HepG2 (cell line): ENCODE results near the gene SNX6. TPM values are rescaled to one million over a fixed set of nuclear protein-coding genes. Genes with fewer than 3 reads are reported as not detected.

Experiments used
- AKNA ChIP-seq: sonication (generic); formaldehyde crosslinking; IDR thresholded peaks from 2 replicates; pipeline ENCODE4 v1.4.0; 2020; ENCODE audit warnings: missing genetic modification reagents, borderline replicate concordance
- BCL3 ChIP-seq: sonication (generic); formaldehyde crosslinking; IDR thresholded peaks from 2 replicates; pipeline ENCODE4 v1.5.1; 2020; ENCODE audit warnings: mild to moderate bottlenecking, missing genetic modification reagents, moderate library complexity
- FOXK2 ChIP-seq: fragments of 450-650 bp; IDR thresholded peaks from 2 replicates; pipeline ENCODE4 v1.6.1; 2016
- ISX ChIP-seq: sonication (generic); formaldehyde crosslinking; conservative IDR thresholded peaks from 2 replicates; pipeline ENCODE4 v1.5.0; 2020; ENCODE audit warnings: missing genetic modification reagents
- KLF11 ChIP-seq: IDR thresholded peaks from 2 replicates; pipeline ENCODE4 v1.6.1; 2016; ENCODE audit warnings: missing compliant biosample characterization
- MED8 ChIP-seq: sonication (generic); formaldehyde crosslinking; IDR thresholded peaks from 2 replicates; pipeline ENCODE4 v1.8.1; 2023; ENCODE audit warnings: mild to moderate bottlenecking, missing genetic modification reagents; ENCODE audit not compliant: insufficient replicate concordance
- PLRG1 ChIP-seq: fragments of 450-650 bp; conservative IDR thresholded peaks from 2 replicates; pipeline ENCODE4 v1.6.1; 2016
- POLR2A ChIP-seq, 2 experiments: IDR thresholded peaks; 2 replicates each; pipeline ENCODE4 v1.6.1; 2011; ENCODE audit warnings: low read depth in 2 of 2, low read length in 2 of 2, mild to moderate bottlenecking in 1 of 2, moderate library complexity in 1 of 2; ENCODE audit not compliant: insufficient read depth in 1 of 2
- RAD51 ChIP-seq: fragments of 450-650 bp; IDR thresholded peaks from 2 replicates; pipeline ENCODE4 v1.6.1; 2016; ENCODE audit warnings: borderline replicate concordance
- SAFB2 ChIP-seq: sonication (generic); formaldehyde crosslinking; IDR thresholded peaks from 2 replicates; pipeline ENCODE4 v1.5.1; 2020; ENCODE audit warnings: missing genetic modification reagents, low read depth, mild to moderate bottlenecking, borderline replicate concordance
- SP140L ChIP-seq: sonication (generic); formaldehyde crosslinking; IDR thresholded peaks from 2 replicates; pipeline ENCODE4 v1.4.0; 2020; ENCODE audit warnings: missing genetic modification reagents, borderline replicate concordance
- SRY ChIP-seq: sonication (generic); formaldehyde crosslinking; IDR thresholded peaks from 2 replicates; pipeline ENCODE4 v1.8.0; 2022; ENCODE audit warnings: mild to moderate bottlenecking, missing genetic modification reagents
- SYNCRIP ChIP-seq: fragments of 200-400 bp; formaldehyde crosslinking; IDR thresholded peaks from 2 replicates; pipeline ENCODE4 v1.6.1; 2018; ENCODE audit warnings: mild to moderate bottlenecking, low read depth, low read length; ENCODE audit not compliant: insufficient read depth
- ZKSCAN1 ChIP-seq: fragments of 150-350 bp; IDR thresholded peaks from 2 replicates; pipeline ENCODE4 v1.6.1; 2014; ENCODE audit warnings: low read length
- ZNF547 ChIP-seq: sonication (generic); formaldehyde crosslinking; IDR thresholded peaks from 2 replicates; pipeline ENCODE4 v1.5.1; 2020; ENCODE audit warnings: mild to moderate bottlenecking, missing genetic modification reagents
- ZNF691 ChIP-seq: sonication (generic); formaldehyde crosslinking; IDR thresholded peaks from 2 replicates; pipeline ENCODE4 v1.4.0; 2020; ENCODE audit warnings: missing genetic modification reagents, low read depth, mild to moderate bottlenecking, borderline replicate concordance
- ZNF7 ChIP-seq: IDR thresholded peaks from 2 replicates; pipeline ENCODE4 v1.6.1; 2016; ENCODE audit warnings: missing biosample characterization, missing genetic modification reagents
- ZNF788 ChIP-seq: sonication (generic); formaldehyde crosslinking; IDR thresholded peaks from 2 replicates; pipeline ENCODE4 v1.5.0; 2020; ENCODE audit warnings: mild to moderate bottlenecking, missing genetic modification reagents, borderline replicate concordance
- ZNF850 ChIP-seq: sonication (generic); formaldehyde crosslinking; conservative IDR thresholded peaks from 2 replicates; pipeline ENCODE4 v1.9.0; 2021; ENCODE audit warnings: mild to moderate bottlenecking, missing genetic modification reagents
- polyA plus RNA-seq, 8 experiments: library from polyadenylated mRNA; depleted of rRNA in 3 of 8; stranded (reverse) in 7 of 8; unstranded in 1 of 8; fragments of >200 nt; fragmentation: Illumina TruSeq in 4 of 8; extraction: Trizol in 4 of 8; gene quantifications; 2 replicates each; pipeline versions ENCODE4 v1.2.1 to v1.2.3, GENCODE V29; 2011 to 2016; ENCODE audit warnings: low read depth in 4 of 8, missing spikeins in 1 of 8, mixed read lengths in 1 of 8; ENCODE audit not compliant: insufficient read depth in 1 of 8
- total RNA-seq, 5 experiments: library from RNA; depleted of rRNA; stranded (reverse); fragments of >200 nt; fragmentation: Illumina TruSeq; extraction: Trizol; gene quantifications; 2 replicates each; pipeline ENCODE4 v1.2.3, GENCODE V29; 2016; ENCODE audit warnings: low read depth in 1 of 5
- TF ChIP-seq, protein P1 (sequence below): sonication (generic); formaldehyde crosslinking; IDR thresholded peaks from 2 replicates; pipeline ENCODE4 v1.4.0; 2020; ENCODE audit warnings: missing genetic modification reagents, borderline replicate concordance

Gene SNX6
- total and polyA plus RNA-seq, 2 of the 13 experiments (the other 11 are each of a cell fraction or from before 2014, with no cell fraction given), result 92.3 to 169 TPM

DNA sequence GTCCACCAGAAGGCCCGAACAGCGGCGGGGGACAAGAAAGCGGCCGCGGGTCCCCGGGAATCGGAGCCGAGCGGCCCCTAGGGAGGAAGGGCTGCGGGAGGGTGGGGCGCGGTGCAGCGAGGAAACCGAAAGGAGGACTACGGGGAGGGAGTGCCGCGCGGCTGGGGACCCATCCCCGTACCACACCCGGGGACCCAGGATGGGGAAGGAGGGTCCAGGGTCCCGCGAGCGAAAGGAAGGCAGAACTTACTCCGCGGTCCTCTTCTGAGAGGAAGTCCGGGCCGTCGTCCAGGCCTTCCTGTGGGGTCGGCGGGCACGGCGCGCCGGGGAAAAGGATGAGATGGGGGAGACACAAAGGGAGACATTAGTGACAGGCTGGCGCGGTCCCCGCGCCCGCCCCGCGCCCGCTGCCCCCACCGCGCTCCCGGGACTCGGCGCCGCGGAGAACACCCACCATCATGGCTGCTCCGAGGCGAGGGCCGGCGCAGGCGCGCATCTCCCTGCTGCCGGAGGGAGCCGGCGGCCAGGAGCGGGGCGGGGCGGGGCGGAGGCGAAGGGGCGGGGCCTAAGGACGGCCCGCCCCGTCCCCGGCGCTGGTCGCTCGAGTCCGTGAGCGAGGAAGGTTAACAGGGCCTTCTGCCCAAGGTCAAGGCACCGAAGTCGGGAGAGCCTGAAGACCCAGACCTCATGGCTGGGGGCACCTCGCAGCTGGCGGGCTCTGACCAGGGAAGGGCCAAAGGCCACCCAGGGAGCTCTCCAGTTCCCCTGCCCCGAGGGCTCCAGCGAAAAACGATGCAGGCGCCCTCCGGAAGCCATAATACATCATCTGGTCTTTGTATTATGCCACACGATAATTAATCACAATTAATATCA, at the start of gene SNX6 (continued):
- peak; percentile 87 for TF ChIP-seq SAFB2 (CRISPR knock-in tag)
- no peak for TF ChIP-seq ZNF850 (CRISPR knock-in tag)
- TF ChIP-seq FOXK2, result no peak
- no peak; the same call in 1 of the 2 replicates for TF ChIP-seq SP140L (CRISPR knock-in tag)
- peak; percentile 25 for TF ChIP-seq ZNF7 (CRISPR knock-in tag)
- no peak for TF ChIP-seq KLF11
- TF ChIP-seq, protein P1, sequence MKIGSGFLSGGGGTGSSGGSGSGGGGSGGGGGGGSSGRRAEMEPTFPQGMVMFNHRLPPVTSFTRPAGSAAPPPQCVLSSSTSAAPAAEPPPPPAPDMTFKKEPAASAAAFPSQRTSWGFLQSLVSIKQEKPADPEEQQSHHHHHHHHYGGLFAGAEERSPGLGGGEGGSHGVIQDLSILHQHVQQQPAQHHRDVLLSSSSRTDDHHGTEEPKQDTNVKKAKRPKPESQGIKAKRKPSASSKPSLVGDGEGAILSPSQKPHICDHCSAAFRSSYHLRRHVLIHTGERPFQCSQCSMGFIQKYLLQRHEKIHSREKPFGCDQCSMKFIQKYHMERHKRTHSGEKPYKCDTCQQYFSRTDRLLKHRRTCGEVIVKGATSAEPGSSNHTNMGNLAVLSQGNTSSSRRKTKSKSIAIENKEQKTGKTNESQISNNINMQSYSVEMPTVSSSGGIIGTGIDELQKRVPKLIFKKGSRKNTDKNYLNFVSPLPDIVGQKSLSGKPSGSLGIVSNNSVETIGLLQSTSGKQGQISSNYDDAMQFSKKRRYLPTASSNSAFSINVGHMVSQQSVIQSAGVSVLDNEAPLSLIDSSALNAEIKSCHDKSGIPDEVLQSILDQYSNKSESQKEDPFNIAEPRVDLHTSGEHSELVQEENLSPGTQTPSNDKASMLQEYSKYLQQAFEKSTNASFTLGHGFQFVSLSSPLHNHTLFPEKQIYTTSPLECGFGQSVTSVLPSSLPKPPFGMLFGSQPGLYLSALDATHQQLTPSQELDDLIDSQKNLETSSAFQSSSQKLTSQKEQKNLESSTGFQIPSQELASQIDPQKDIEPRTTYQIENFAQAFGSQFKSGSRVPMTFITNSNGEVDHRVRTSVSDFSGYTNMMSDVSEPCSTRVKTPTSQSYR (CRISPR knock-in tag), result no peak
- TF ChIP-seq POLR2A (IDR thresholded peaks at IDR 0.05; ENCODE audit: insufficient read depth in 1 of 2, low read depth in 2 of 2, low read length in 2 of 2), result peak; percentile 85 to 97
- no peak for TF ChIP-seq MED8
- TF ChIP-seq ZNF547 (CRISPR knock-in tag), result peak; percentile 4
- no peak for TF ChIP-seq RAD51
- no peak for TF ChIP-seq ZKSCAN1
- TF ChIP-seq ZNF691 (CRISPR knock-in tag), result peak; percentile 82
- TF ChIP-seq BCL3, result no peak; the same call in 1 of the 2 replicates
- TF ChIP-seq AKNA, result 0 out of 2 replicates have a peak, but pooled peaks have one; percentile 15
- peak; percentile 69; the same call in 1 of the 2 replicates for TF ChIP-seq ISX
- TF ChIP-seq SYNCRIP, result no peak
- TF ChIP-seq SRY (CRISPR knock-in tag), result peak; percentile 96
- peak; percentile 91; the same call in 1 of the 2 replicates for TF ChIP-seq ZNF788 (CRISPR knock-in tag)
- TF ChIP-seq PLRG1, result no peak
